Liver (tissue), 9 donors: ENCODE measurements around the gene NFYC. TPM values are rescaled to one million over a fixed set of nuclear protein-coding genes. Genes with fewer than 3 reads are reported as not detected.

ENCODE experiments used
- DNase-seq: peaks from one replicate; pipeline ENCODE4 v3.0.0-alpha.2; 2017; ENCODE audit warnings: low spot score
- H3K27ac ChIP-seq, 2 donors: one replicate each; pipeline ENCODE4 v1.7.0; 2013; ENCODE audit warnings: inconsistent platforms in 2 of 2, low read length in 2 of 2, control low read depth in 1 of 2, low read depth in 1 of 2, mild to moderate bottlenecking in 1 of 2
- H3K27me3 ChIP-seq, 4 donors: one replicate each; pipeline versions ENCODE4 v1.6.1 to v1.7.0; 2013; ENCODE audit warnings: low read length in 3 of 4, inconsistent platforms in 1 of 4, mild to moderate bottlenecking in 1 of 4, moderate library complexity in 1 of 4; ENCODE audit not compliant: control insufficient read depth in 4 of 4, insufficient read depth in 4 of 4
- H3K36me3 ChIP-seq, 4 donors: one replicate each; pipeline versions ENCODE4 v1.6.1 to v1.7.0; 2013; ENCODE audit warnings: low read length in 3 of 4, mild to moderate bottlenecking in 3 of 4, low read depth in 1 of 4, moderate library complexity in 1 of 4; ENCODE audit not compliant: control insufficient read depth in 4 of 4, insufficient read depth in 3 of 4
- H3K4me1 ChIP-seq, 4 donors: one replicate each; pipeline versions ENCODE4 v1.6.1 to v1.7.0; 2013; ENCODE audit warnings: low read length in 3 of 4, mild to moderate bottlenecking in 3 of 4, moderate library complexity in 1 of 4; ENCODE audit not compliant: control insufficient read depth in 4 of 4, insufficient read depth in 4 of 4
- H3K4me3 ChIP-seq, 3 donors: one replicate each; pipeline versions ENCODE4 v1.6.1 to v1.7.0; 2013; ENCODE audit warnings: low read length in 3 of 3, control low read depth in 1 of 3, low read depth in 1 of 3, mild to moderate bottlenecking in 1 of 3
- H3K9ac ChIP-seq, 2 donors: one replicate each; pipeline ENCODE4 v1.7.0; 2013; ENCODE audit warnings: low read length in 2 of 2, mild to moderate bottlenecking in 2 of 2, moderate library complexity in 2 of 2, control low read depth in 1 of 2, low read depth in 1 of 2
- H3K9me3 ChIP-seq, 4 donors: one replicate each; pipeline versions ENCODE4 v1.6.1 to v1.7.0; 2013; ENCODE audit warnings: low read length in 3 of 4; ENCODE audit not compliant: control insufficient read depth in 4 of 4
- ATF3 ChIP-seq: IDR thresholded peaks from 2 replicates; pipeline ENCODE4 v1.6.1; 2016; ENCODE audit warnings: antibody characterized with exemption
- CTCF ChIP-seq: fragments of 150-350 bp; IDR thresholded peaks from 2 replicates; pipeline ENCODE4 v1.5.1; 2017; ENCODE audit warnings: improper control_type of control experiment, low read depth, low read length; ENCODE audit not compliant: missing input control
- EGR1 ChIP-seq, 2 donors: IDR thresholded peaks; 2 replicates each; pipeline ENCODE4 v1.6.1; 2016 to 2018; ENCODE audit warnings: antibody characterized with exemption in 2 of 2, low read depth in 2 of 2
- FOXA1 ChIP-seq: IDR thresholded peaks from 2 replicates; pipeline ENCODE4 v1.6.1; 2016; ENCODE audit warnings: antibody characterized with exemption
- FOXA2 ChIP-seq: IDR thresholded peaks from 2 replicates; pipeline ENCODE4 v1.6.1; 2016; ENCODE audit warnings: antibody characterized with exemption
- HNF4A ChIP-seq, 2 donors: conservative IDR thresholded peaks; 2 replicates each; pipeline ENCODE4 v1.6.1; 2016; ENCODE audit warnings: antibody characterized with exemption in 2 of 2, mild to moderate bottlenecking in 2 of 2
- HNF4G ChIP-seq: IDR thresholded peaks from 2 replicates; pipeline ENCODE4 v1.6.1; 2016; ENCODE audit warnings: antibody characterized with exemption
- JUND ChIP-seq, 2 donors: IDR thresholded peaks; 2 replicates each; pipeline ENCODE4 v1.6.1; 2016; ENCODE audit warnings: antibody characterized with exemption in 2 of 2
- MAX ChIP-seq: IDR thresholded peaks from 2 replicates; pipeline ENCODE4 v1.6.1; 2016; ENCODE audit warnings: antibody characterized with exemption
- NR2F2 ChIP-seq: IDR thresholded peaks from 2 replicates; pipeline ENCODE4 v1.6.1; 2016; ENCODE audit warnings: antibody characterized with exemption
- RAD21 ChIP-seq, 2 donors: IDR thresholded peaks; 2 replicates each; pipeline ENCODE4 v1.6.1; 2016; ENCODE audit warnings: antibody characterized with exemption in 2 of 2, mild to moderate bottlenecking in 2 of 2
- REST ChIP-seq: IDR thresholded peaks from 2 replicates; pipeline ENCODE4 v1.6.1; 2016; ENCODE audit warnings: antibody characterized with exemption, mild to moderate bottlenecking
- RXRA ChIP-seq, 2 donors: IDR thresholded peaks; 2 replicates each; pipeline ENCODE4 v1.6.1; 2017 to 2018; ENCODE audit warnings: antibody characterized with exemption in 2 of 2, mild to moderate bottlenecking in 1 of 2
- SP1 ChIP-seq: IDR thresholded peaks from 2 replicates; pipeline ENCODE4 v1.6.1; 2018; ENCODE audit warnings: antibody characterized with exemption, mild to moderate bottlenecking
- TAF1 ChIP-seq: conservative IDR thresholded peaks from 2 replicates; pipeline ENCODE4 v1.6.1; 2016; ENCODE audit warnings: antibody characterized with exemption, mild to moderate bottlenecking
- ZBTB33 ChIP-seq: IDR thresholded peaks from 2 replicates; pipeline ENCODE4 v1.6.1; 2016; ENCODE audit warnings: antibody characterized with exemption
- WGBS: extraction: QIAGEN DNeasy Blood & Tissue Kit; methylation state at CpG from one replicate; pipeline ENCODE4 v1.1.7; 2013; 5-methylcytosine and 5-hydroxymethylcytosine counted together
- polyA plus RNA-seq, 2 donors: library from polyadenylated mRNA; stranded (reverse) in 1 of 2; unstranded in 1 of 2; fragments of 200-250 nt in 1 of 2; fragments of >200 nt in 1 of 2; fragmentation: Nextera tagmentation in 1 of 2; extraction: Ambion mirVana in 1 of 2; gene quantifications; one replicate each; pipeline versions ENCODE4 v1.2.1 to v1.2.3, GENCODE V29; 2013 to 2015
- total RNA-seq, 2 donors: library from RNA; depleted of rRNA; stranded (reverse); fragments of >200 nt; gene quantifications; one replicate each; pipeline ENCODE4 v1.2.3, GENCODE V29; 2014
- donor health status: healthy.
- donor health status: healthy.
- donor health status: healthy.
- donor health status: healthy.
- donor health status: healthy.

Gene NFYC
- total and polyA plus RNA-seq, 4 donors: 18.3 to 28.1 (median 26.8) TPM

GRCh38 chr1:40738831-40739230 lies 47.3 kb downstream of the NFYC start:
- Histone ChIP-seq H3K4me3 (no peak overlapping the region), H3K4me1 (peaks cover 8 to 59% (median 40%) of the 10 kb centered on the region in 4 donors), H3K9ac (no peak overlapping the region), H3K27ac (peak overlapping the region; percentile 75 to 76), H3K36me3 (peaks cover 0 to 8% (median 2%) of the 10 kb centered on the region in 4 donors), H3K27me3 (no peaks in the 10 kb centered on the region), H3K9me3 (no peaks in the 10 kb centered on the region)
- DNase-seq: no peak
- WGBS: 93% methylated on average over 6 of the region's 6 CpGs
- TF ChIP-seq SP1: no peak
- TF ChIP-seq FOXA2: no peak
- no peak for TF ChIP-seq ZBTB33
- no peak for TF ChIP-seq FOXA1
- no peak for TF ChIP-seq HNF4G
- TF ChIP-seq JUND (IDR thresholded peaks at IDR 0.05): no peak
- no peak for TF ChIP-seq HNF4A (conservative IDR thresholded peaks at IDR 0.05)
- TF ChIP-seq RAD21 (IDR thresholded peaks at IDR 0.05): no peak
- TF ChIP-seq RXRA (IDR thresholded peaks at IDR 0.05): no peak
- no peak for TF ChIP-seq ATF3
- TF ChIP-seq EGR1 (IDR thresholded peaks at IDR 0.05; ENCODE audit: low read depth in 2 of 2): no peak

GRCh38 chr1:40739455-40740008 lies 48.0 kb downstream of the NFYC start:
- Histone ChIP-seq H3K9ac (no peak overlapping the region), H3K4me3 (no peak overlapping the region), H3K9me3 (no peaks in the 10 kb centered on the region), H3K4me1 (peaks cover 10 to 61% (median 44%) of the 10 kb centered on the region in 4 donors), H3K36me3 (peaks cover 0 to 8% (median 2%) of the 10 kb centered on the region in 4 donors), H3K27ac (peak overlapping the region; percentile 75 to 76), H3K27me3 (no peaks in the 10 kb centered on the region)
- WGBS: 64% methylated on average over 3 of the region's 3 CpGs
- TF ChIP-seq ATF3 (no peak), NR2F2 (no peak), MAX (no peak), RXRA (IDR thresholded peaks at IDR 0.05) (no peak), JUND (IDR thresholded peaks at IDR 0.05) (no peak), CTCF (no peak), TAF1 (no peak), REST (no peak)
- DNase-seq: no peak
